CD14-positive monocyte (primary cell): ENCODE data around the gene DSG3. TPM values are rescaled to one million over a fixed set of nuclear protein-coding genes. Genes with fewer than 3 reads are reported as not detected.

ENCODE experiments used
- DNase-seq, 3 donors: peaks; one replicate each; pipeline ENCODE4 v3.0.0-alpha.2; 2011 to 2022
- H2AFZ ChIP-seq: 2 replicates; pipeline ENCODE4 v1.6.0; 2012; ENCODE audit warnings: mild to moderate bottlenecking, low read depth, low read length, inconsistent platforms; ENCODE audit not compliant: insufficient read depth, poor library complexity, severe bottlenecking
- H3K27ac ChIP-seq, 2 donors: 1 replicate in 1 of 2; 2 replicates in 1 of 2; pipeline ENCODE4 v1.5.1; 2012 to 2013; ENCODE audit warnings: low read length in 2 of 2, control low read depth in 1 of 2, inconsistent platforms in 1 of 2, low read depth in 1 of 2, mild to moderate bottlenecking in 1 of 2
- H3K27me3 ChIP-seq, 2 donors: one replicate each; pipeline versions ENCODE4 v1.6.0 to v1.6.1; 2011 to 2013; ENCODE audit warnings: low read length in 2 of 2; ENCODE audit not compliant: control insufficient read depth in 2 of 2, insufficient read depth in 2 of 2
- H3K36me3 ChIP-seq, 2 donors: replicated peaks in 1 of 2; 1 replicate in 1 of 2; 2 replicates in 1 of 2; pipeline versions ENCODE4 v1.5.1 to v1.6.1; 2012 to 2013; ENCODE audit warnings: low read length in 2 of 2, control low read depth in 1 of 2, inconsistent platforms in 1 of 2, mild to moderate bottlenecking in 1 of 2; ENCODE audit not compliant: insufficient read depth in 2 of 2, control insufficient read depth in 1 of 2
- H3K4me1 ChIP-seq, 2 donors: 1 replicate in 1 of 2; 2 replicates in 1 of 2; pipeline versions ENCODE4 v1.5.1 to v1.6.1; 2012 to 2013; ENCODE audit warnings: low read length in 2 of 2, control low read depth in 1 of 2, inconsistent platforms in 1 of 2, mild to moderate bottlenecking in 1 of 2, moderate library complexity in 1 of 2; ENCODE audit not compliant: insufficient read depth in 2 of 2, control insufficient read depth in 1 of 2
- H3K4me2 ChIP-seq: replicated peaks from 2 replicates; pipeline ENCODE3; 2012; ENCODE audit warnings: low read length, moderate library complexity, mild to moderate bottlenecking; ENCODE audit not compliant: poor library complexity, severe bottlenecking; ENCODE audit errors: extremely low read depth
- H3K4me3 ChIP-seq, 3 experiments: fragments of 200-600 bp in 1 of 3; sonication (generic) in 1 of 3; replicated peaks in 1 of 3; 1 replicate in 2 of 3; 2 replicates in 1 of 3; pipeline ENCODE4 v1.5.1; 2011 to 2013; ENCODE audit warnings: low read length in 3 of 3, mild to moderate bottlenecking in 3 of 3, control low read depth in 2 of 3, low read depth in 2 of 3, inconsistent platforms in 1 of 3, moderate library complexity in 1 of 3
- H3K79me2 ChIP-seq: 2 replicates; pipeline ENCODE4 v1.6.0; 2012; ENCODE audit warnings: mild to moderate bottlenecking, control low read depth, inconsistent platforms, low read length, moderate library complexity; ENCODE audit not compliant: insufficient read depth
- H3K9ac ChIP-seq: 2 replicates; pipeline ENCODE4 v1.6.0; 2017; ENCODE audit warnings: low read length, mild to moderate bottlenecking; ENCODE audit not compliant: insufficient read depth, poor library complexity, severe bottlenecking
- H3K9me3 ChIP-seq, 2 donors: replicated peaks in 1 of 2; 1 replicate in 1 of 2; 2 replicates in 1 of 2; pipeline versions ENCODE4 v1.5.1 to v1.6.1; 2012 to 2013; ENCODE audit warnings: low read length in 2 of 2, control low read depth in 1 of 2; ENCODE audit not compliant: control insufficient read depth in 1 of 2, insufficient read depth in 1 of 2
- H4K20me1 ChIP-seq: 2 replicates; pipeline ENCODE4 v1.6.0; 2012; ENCODE audit warnings: mild to moderate bottlenecking, low read length, control low read depth, moderate library complexity; ENCODE audit not compliant: insufficient read depth
- H3K27ac Mint-ChIP-seq, 7 donors: one replicate each; pipeline ENCODE4 v1.8.0; 2020; ENCODE audit warnings: mild to moderate bottlenecking in 7 of 7, mixed read lengths in 7 of 7, moderate library complexity in 6 of 7, inconsistent platforms in 2 of 7
- H3K27me3 Mint-ChIP-seq, 3 donors: one replicate each; pipeline ENCODE4 v1.8.0; 2021 to 2022; ENCODE audit warnings: low read depth in 3 of 3, mild to moderate bottlenecking in 3 of 3, mixed read lengths in 3 of 3, moderate library complexity in 3 of 3, inconsistent platforms in 1 of 3
- H3K36me3 Mint-ChIP-seq, 2 donors: one replicate each; pipeline ENCODE4 v1.8.0; 2020; ENCODE audit warnings: mixed read lengths in 2 of 2, inconsistent platforms in 1 of 2, mild to moderate bottlenecking in 1 of 2
- H3K4me1 Mint-ChIP-seq: one replicate; pipeline ENCODE4 v1.8.0; 2020; ENCODE audit warnings: mild to moderate bottlenecking, mixed read lengths
- H3K4me3 Mint-ChIP-seq, 2 donors: one replicate each; pipeline ENCODE4 v1.8.0; 2020; ENCODE audit warnings: mild to moderate bottlenecking in 2 of 2, mixed read lengths in 2 of 2, moderate library complexity in 1 of 2
- H3K9me3 Mint-ChIP-seq, 7 donors: one replicate each; pipeline ENCODE4 v1.8.0; 2020 to 2022; ENCODE audit warnings: mixed read lengths in 7 of 7, mild to moderate bottlenecking in 6 of 7, moderate library complexity in 6 of 7, inconsistent platforms in 2 of 7
- CTCF ChIP-seq: fragments of 200-600 bp; IDR thresholded peaks from one replicate; pipeline ENCODE4 v1.8.0; 2022; ENCODE audit warnings: antibody characterized with exemption, mild to moderate bottlenecking
- WGBS: methylation state at CpG from one replicate; pipeline ENCODE4 v1.1.5; 2013; ENCODE audit warnings: missing lambda C conversion rate; ENCODE audit not compliant: insufficient coverage; 5-methylcytosine and 5-hydroxymethylcytosine counted together
- intact Hi-C, 2 donors: fragments of 100-400 bp; cut with micrococcal nuclease; formaldehyde crosslinking; loops; one replicate each; pipeline versions ENCODE4 v1.15.0 to v1.15.1; 2023
- polyA plus RNA-seq, 3 donors: library from polyadenylated mRNA; depleted of rRNA in 1 of 3; unstranded in 2 of 3; stranded (reverse) in 1 of 3; fragments of 300-500 nt in 2 of 3; fragments of >200 nt in 1 of 3; fragmentation: Illumina TruSeq in 2 of 3; gene quantifications; 1 replicate in 2 of 3; 2 replicates in 1 of 3; pipeline ENCODE4 v1.2.3, GENCODE V29; 2012 to 2021

The DSG3 gene
- polyA plus RNA-seq, 3 donors = not detected

- Histone ChIP-seq H3K9ac (no peak overlapping the region), H3K4me3 (no peak overlapping the region), H3K79me2 (no peaks in the 10 kb centered on the region), H3K27me3 (no peaks in the 10 kb centered on the region), H3K9me3 (no peaks in the 10 kb centered on the region), H3K36me3 (no peaks in the 10 kb centered on the region), H3K4me1 (no peaks in the 10 kb centered on the region), H3K27ac (no peak overlapping the region), H3K4me2 (no peak overlapping the region), H4K20me1 (no peaks in the 10 kb centered on the region), H2AFZ (no peak overlapping the region)
- DNase-seq = no peak
- no CpG with 5 or more reads among the region's 1 CpG for WGBS
- Mint-ChIP-seq H3K36me3 (no peaks in the 10 kb centered on the region), H3K27ac (no peak overlapping the region), H3K27me3 (peaks cover 1 to 2% (median 2%) of the 10 kb centered on the region in 3 donors), H3K9me3 (peaks cover 0 to 5% (median 0%) of the 10 kb centered on the region in 7 donors), H3K4me3 (no peak overlapping the region), H3K4me1 (peaks cover 1% of the 10 kb centered on the region)
- intact Hi-C loops = no loop called here
- no peak for TF ChIP-seq CTCF
Observed at GRCh38 chr18:31428211-31428610, 19.3 kb upstream of the DSG3 start.

- Histone ChIP-seq H4K20me1 (no peaks in the 10 kb centered on the region), H3K4me2 (no peak overlapping the region), H3K27ac (no peak overlapping the region), H3K36me3 (no peaks in the 10 kb centered on the region), H2AFZ (no peak overlapping the region), H3K27me3 (no peaks in the 10 kb centered on the region), H3K4me1 (no peaks in the 10 kb centered on the region), H3K4me3 (no peak overlapping the region), H3K9ac (no peak overlapping the region), H3K9me3 (no peaks in the 10 kb centered on the region), H3K79me2 (no peaks in the 10 kb centered on the region)
- DNase-seq = no peak
- no peaks in the 10 kb centered on the region for H3K36me3 Mint-ChIP-seq
- WGBS = no CpG with 5 or more reads among the region's 2 CpGs
- intact Hi-C loops = no loop called here
- no peak overlapping the region for H3K27ac Mint-ChIP-seq
- peaks cover 0 to 8% (median 2%) of the 10 kb centered on the region in 7 donors for H3K9me3 Mint-ChIP-seq
- peaks cover 1 to 4% (median 2%) of the 10 kb centered on the region in 3 donors for H3K27me3 Mint-ChIP-seq
- no peak for TF ChIP-seq CTCF
- H3K4me3 Mint-ChIP-seq = no peak overlapping the region
- H3K4me1 Mint-ChIP-seq = peaks cover 1% of the 10 kb centered on the region
Observed at GRCh38 chr18:31429623-31430022, 17.9 kb upstream of the DSG3 start.
